ENCODE results near the gene HOXA6. TPM values are rescaled to one million over a fixed set of nuclear protein-coding genes. Genes with fewer than 3 reads are reported as not detected.

HOXA6 gene
- 0.71 to 2.5 TPM (median 1.8 TPM) in 5 replicates for total RNA-seq (2022; extraction: Qiagen RNA extraction; ENCODE audit: low read depth)

GRCh38 chr7:27147199-27148030 is at the start of gene HOXA6:
TSS of gene HOXA6 (minus strand) at chr7:27147774. CDS start at chr7:27147749, 25 bp downstream.

GRCh38 chr7:27185013-27185853 is 37.7 kb upstream of the HOXA6 start, which contains the start of gene HOXA11:
TSS of gene HOXA11 (minus strand) at chr7:27185232. CDS start at chr7:27185144, 88 bp downstream.

GRCh38 chr7:27173956-27174873 is 26.6 kb upstream of the HOXA6 start, which contains the start of gene HOXA10:
TSS of gene HOXA10 (minus strand) at chr7:27174320. CDS start at chr7:27174306, 14 bp downstream.

GRCh38 chr7:27165089-27165995 is 17.8 kb upstream of the HOXA6 start, which contains the start of gene HOXA9:
TSS of gene HOXA9 (minus strand) at chr7:27165537. CDS start at chr7:27165457, 80 bp downstream.

GRCh38 chr7:27156508-27156898 is 8.9 kb upstream of the HOXA6 start, which contains the start of gene HOXA7:
TSS of gene HOXA7 (minus strand) at chr7:27156675. CDS start at chr7:27156545, 130 bp downstream.

GRCh38 chr7:27151931-27152815 is 4.6 kb upstream of the HOXA6 start, which contains the start of gene HOXA3:
TSS of gene HOXA3 (minus strand) at chr7:27152583. CDS start at chr7:27110640, 41,943 bp downstream.

GRCh38 chr7:27143023-27143949 is 4.3 kb downstream of the HOXA6 start, which contains the start of gene HOXA5:
TSS of gene HOXA5 (minus strand) at chr7:27143681. CDS start at chr7:27143607, 74 bp downstream.

GRCh38 chr7:27130540-27131389 is 16.8 kb downstream of the HOXA6 start, which contains the start of gene HOXA4:
TSS of gene HOXA4 (minus strand) at chr7:27130757. CDS start at chr7:27130733, 24 bp downstream.

GRCh38 chr7:27102581-27103442 is 44.8 kb downstream of the HOXA6 start, which contains the start of gene HOXA2:
TSS of gene HOXA2 (minus strand) at chr7:27102683. CDS start at chr7:27102500, 183 bp downstream.

GRCh38 chr7:27095897-27096767 is 51.4 kb downstream of the HOXA6 start, which contains the start of gene HOXA1:
TSS of gene HOXA1 (minus strand) at chr7:27096000. CDS start at chr7:27095912, 88 bp downstream.

Other genes starting within 250 kb of the HOXA6 start
- gene HOXA1, start 51.8 kb downstream of the HOXA6 start, total RNA-seq (2022; extraction: Qiagen RNA extraction; ENCODE audit: low read depth): 2.3 to 4.4 TPM (median 3.6 TPM) in 5 replicates
- 0.70 to 1.6 TPM (median 1.2 TPM) in 5 replicates for gene HOXA2, start 45.1 kb downstream of the HOXA6 start, total RNA-seq (2022; extraction: Qiagen RNA extraction; ENCODE audit: low read depth)
- 1.3 to 3.0 TPM (median 2.8 TPM) in 5 replicates for gene HOXA4, start 17.0 kb downstream of the HOXA6 start, total RNA-seq (2022; extraction: Qiagen RNA extraction; ENCODE audit: low read depth)
- 5.2 to 8.3 TPM (median 6.2 TPM) in 5 replicates for gene HOXA5, start 4.1 kb downstream of the HOXA6 start, total RNA-seq (2022; extraction: Qiagen RNA extraction; ENCODE audit: low read depth)
- gene HOXA3, start 4.8 kb upstream of the HOXA6 start, total RNA-seq (2022; extraction: Qiagen RNA extraction; ENCODE audit: low read depth): 7.1 to 12.9 TPM (median 7.6 TPM) in 5 replicates
- 4.4 to 5.3 TPM (median 4.9 TPM) in 5 replicates for gene HOXA7, start 8.9 kb upstream of the HOXA6 start, total RNA-seq (2022; extraction: Qiagen RNA extraction; ENCODE audit: low read depth)
- 0.44 to 0.78 TPM (median 0.74 TPM) in 5 replicates for gene HOXA9, start 17.8 kb upstream of the HOXA6 start, total RNA-seq (2022; extraction: Qiagen RNA extraction; ENCODE audit: low read depth)
- 5.8 to 8.6 TPM (median 7.4 TPM) in 5 replicates for gene HOXA10, start 26.5 kb upstream of the HOXA6 start, total RNA-seq (2022; extraction: Qiagen RNA extraction; ENCODE audit: low read depth)
- gene HOXA11, start 37.5 kb upstream of the HOXA6 start, total RNA-seq (2022; extraction: Qiagen RNA extraction; ENCODE audit: low read depth): 0.63 to 1.2 TPM (median 0.79 TPM) in 5 replicates
- gene HOXA13, start 52.3 kb upstream of the HOXA6 start, total RNA-seq (2022; extraction: Qiagen RNA extraction; ENCODE audit: low read depth): 1.6 to 2.2 TPM (median 2.0 TPM) in 5 replicates
- 0.05 to 0.06 TPM (median 0.06 TPM) in 3 of 5 replicates, not detected in the others for gene EVX1, start 95.0 kb upstream of the HOXA6 start, total RNA-seq (2022; extraction: Qiagen RNA extraction; ENCODE audit: low read depth)